ENCODE results near the gene DNASE2B. TPM values are rescaled to one million over a fixed set of nuclear protein-coding genes. Genes with fewer than 3 reads are reported as not detected.
A peak's percentile ranks its signal among the peaks of the same experiment; 100 is the strongest.

The DNASE2B gene, protein sequence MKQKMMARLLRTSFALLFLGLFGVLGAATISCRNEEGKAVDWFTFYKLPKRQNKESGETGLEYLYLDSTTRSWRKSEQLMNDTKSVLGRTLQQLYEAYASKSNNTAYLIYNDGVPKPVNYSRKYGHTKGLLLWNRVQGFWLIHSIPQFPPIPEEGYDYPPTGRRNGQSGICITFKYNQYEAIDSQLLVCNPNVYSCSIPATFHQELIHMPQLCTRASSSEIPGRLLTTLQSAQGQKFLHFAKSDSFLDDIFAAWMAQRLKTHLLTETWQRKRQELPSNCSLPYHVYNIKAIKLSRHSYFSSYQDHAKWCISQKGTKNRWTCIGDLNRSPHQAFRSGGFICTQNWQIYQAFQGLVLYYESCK
- polyA plus RNA-seq (ENCODE audit: low read depth in 6 of 6), result not detected

DNA sequence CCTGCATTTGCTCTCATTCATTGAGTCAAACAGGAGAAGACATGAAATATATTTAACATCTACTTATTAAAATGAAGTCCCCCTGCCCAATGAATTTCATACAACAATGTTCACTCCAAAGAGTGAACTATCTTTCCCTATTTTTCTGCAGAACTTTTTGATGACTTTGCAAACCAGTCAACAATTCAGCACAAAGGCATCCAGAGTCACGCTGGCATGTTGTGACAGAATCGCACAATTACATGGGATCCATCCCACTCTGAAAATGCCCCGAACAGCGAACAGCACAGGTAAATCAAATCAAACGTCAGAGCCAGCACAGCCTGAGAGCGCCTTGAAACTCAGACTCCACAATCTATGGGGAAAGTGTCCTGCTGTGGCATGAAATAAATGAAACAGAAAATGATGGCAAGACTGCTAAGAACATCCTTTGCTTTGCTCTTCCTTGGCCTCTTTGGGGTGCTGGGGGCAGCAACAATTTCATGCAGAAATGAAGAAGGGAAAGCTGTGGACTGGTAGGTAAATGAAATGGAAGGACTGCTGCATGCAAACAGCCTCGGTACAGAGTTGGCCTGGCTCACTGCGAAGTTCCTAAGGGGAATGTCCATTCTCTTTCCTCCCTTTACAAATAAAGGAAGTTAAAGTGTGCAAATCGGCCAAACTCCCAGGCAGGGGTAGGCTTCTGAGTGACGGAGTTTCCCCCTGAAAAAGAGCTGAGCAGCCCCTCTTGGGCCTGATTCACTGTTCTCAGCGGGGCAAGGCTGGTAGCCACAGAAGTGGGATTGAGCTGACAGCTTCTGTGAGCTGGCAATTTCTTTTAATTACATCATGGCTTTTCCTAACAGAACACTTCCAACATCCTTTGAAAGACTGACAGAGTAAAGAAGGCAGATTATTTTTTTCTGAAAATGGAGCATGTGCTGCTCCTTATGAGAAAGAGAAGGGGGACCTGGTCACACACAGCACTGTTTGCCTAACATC is at the start of gene DNASE2B:
DNASE2B (plus strand) TSS at position 310 of the 981 bp plus-strand sequence; CDS start at position 391, 81 bp downstream.
- Mint-ChIP-seq H3K36me3 (no peaks in the 10 kb centered on the region), H3K4me3 (no peak within 1 kb of the TSS), H3K27ac (no peak within 1 kb of the TSS), H3K9me3 (no peaks in the 10 kb centered on the region), H3K27me3 (no peaks in the 10 kb centered on the region), H3K4me1 (no peaks in the 10 kb centered on the region)
- DNase-seq, result no peak
- no peak for ATAC-seq (ENCODE audit: low read depth in 2 of 2)

- Mint-ChIP-seq H3K36me3 (no peaks in the 10 kb centered on the region), H3K27ac (no peak overlapping the region), H3K27me3 (no peaks in the 10 kb centered on the region), H3K4me1 (no peaks in the 10 kb centered on the region), H3K4me3 (peak overlapping the region in 1 of 8 donors; percentile 42), H3K9me3 (no peaks in the 10 kb centered on the region)
- ATAC-seq (ENCODE audit: low read depth in 2 of 2), result no peak
- DNase-seq, result no peak
Measured at GRCh38 chr1:84348759-84349158, 49.5 kb upstream of the DNASE2B start.

- no peaks in the 10 kb centered on the region for H3K4me1 Mint-ChIP-seq
- H3K36me3 Mint-ChIP-seq, result no peaks in the 10 kb centered on the region
- H3K9me3 Mint-ChIP-seq, result no peaks in the 10 kb centered on the region
- no peak for DNase-seq
- no peak overlapping the region for H3K4me3 Mint-ChIP-seq
- H3K27me3 Mint-ChIP-seq, result no peaks in the 10 kb centered on the region
- H3K27ac Mint-ChIP-seq, result no peak overlapping the region
- ATAC-seq (ENCODE audit: low read depth in 2 of 2), result no peak
Measured at GRCh38 chr1:84350104-84350503, 48.2 kb upstream of the DNASE2B start.

- no peak overlapping the region for H3K4me3 Mint-ChIP-seq
- no peaks in the 10 kb centered on the region for H3K4me1 Mint-ChIP-seq
- H3K27ac Mint-ChIP-seq, result no peak overlapping the region
- DNase-seq (no peak), ATAC-seq (ENCODE audit: low read depth in 2 of 2) (no peak)
- H3K36me3 Mint-ChIP-seq, result peaks cover 0 to 3% of the 10 kb centered on the region in 2 donors
- no peaks in the 10 kb centered on the region for H3K9me3 Mint-ChIP-seq
- no peaks in the 10 kb centered on the region for H3K27me3 Mint-ChIP-seq
Measured at GRCh38 chr1:84350550-84350949, 47.7 kb upstream of the DNASE2B start.

DNA sequence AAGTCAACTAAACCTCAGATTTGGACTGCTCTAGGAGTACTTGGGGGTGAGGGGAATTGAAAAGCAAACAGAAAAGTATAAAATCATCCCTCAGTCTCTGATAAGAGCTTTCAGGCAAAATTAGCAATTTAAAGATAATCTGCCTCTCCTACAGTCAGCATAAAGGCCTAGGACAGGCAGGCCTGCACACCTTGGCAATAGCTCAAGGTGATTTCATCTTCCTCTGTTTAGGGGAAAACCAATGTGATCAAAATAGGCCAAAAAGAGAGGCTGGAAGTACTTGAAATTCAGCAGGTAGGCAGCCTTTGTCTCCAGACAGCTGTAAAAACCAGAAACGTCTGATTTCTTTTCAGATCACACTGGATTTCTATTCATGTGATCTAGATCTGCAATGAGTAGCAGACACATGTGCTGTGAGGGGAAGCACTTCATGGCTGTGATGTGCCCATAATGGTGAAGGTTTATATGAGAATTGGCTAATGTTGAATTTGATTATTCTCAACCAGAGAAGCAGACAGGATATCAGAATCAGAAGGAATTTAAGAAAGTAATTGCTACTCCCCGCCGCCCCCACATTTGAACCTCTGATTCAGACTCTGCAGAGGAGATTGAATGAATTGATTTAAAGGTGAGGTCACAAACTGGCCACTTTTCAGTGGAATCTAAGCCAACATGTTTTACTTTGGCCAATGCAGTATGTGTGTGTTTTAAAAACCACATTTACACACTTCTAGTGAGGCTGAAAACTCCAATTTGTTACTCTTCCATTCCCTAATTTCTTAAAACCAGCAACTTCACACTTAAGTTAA is 45.8 kb upstream of the DNASE2B start:
- Mint-ChIP-seq H3K9me3 (peaks cover 0 to 6% (median 0%) of the 10 kb centered on the region in 7 donors), H3K36me3 (peaks cover 0 to 6% of the 10 kb centered on the region in 2 donors), H3K4me3 (no peak overlapping the region), H3K27ac (no peak overlapping the region), H3K4me1 (no peaks in the 10 kb centered on the region), H3K27me3 (no peaks in the 10 kb centered on the region)
- ATAC-seq (ENCODE audit: low read depth in 2 of 2) (no peak), DNase-seq (no peak)

DNA sequence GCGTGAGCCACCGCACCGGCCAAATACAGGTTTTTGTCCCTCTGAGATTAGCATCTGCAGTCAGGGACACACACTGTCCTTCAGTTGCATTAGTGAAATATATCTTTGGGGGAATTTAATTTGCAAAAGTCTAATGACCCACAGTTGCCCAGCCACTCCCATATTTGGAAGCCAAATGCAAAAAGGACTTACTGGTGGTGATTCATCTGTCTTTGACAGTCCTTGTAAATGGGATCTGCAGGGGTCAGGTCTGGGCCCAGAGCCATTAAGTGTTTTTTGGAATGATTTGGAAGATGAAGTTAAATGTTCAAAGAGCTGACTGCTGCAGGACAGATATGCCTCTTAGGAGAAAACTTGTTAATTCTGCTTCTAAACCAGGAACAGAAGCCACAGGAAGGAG is 44.6 kb upstream of the DNASE2B start:
- H3K9me3 Mint-ChIP-seq, result peaks cover 0 to 6% (median 0%) of the 10 kb centered on the region in 7 donors
- H3K4me1 Mint-ChIP-seq, result no peaks in the 10 kb centered on the region
- ATAC-seq (ENCODE audit: low read depth in 2 of 2) (no peak), DNase-seq (no peak)
- H3K27ac Mint-ChIP-seq, result no peak overlapping the region
- no peak overlapping the region for H3K4me3 Mint-ChIP-seq
- H3K36me3 Mint-ChIP-seq, result peaks cover 0 to 6% of the 10 kb centered on the region in 2 donors
- no peaks in the 10 kb centered on the region for H3K27me3 Mint-ChIP-seq

DNA sequence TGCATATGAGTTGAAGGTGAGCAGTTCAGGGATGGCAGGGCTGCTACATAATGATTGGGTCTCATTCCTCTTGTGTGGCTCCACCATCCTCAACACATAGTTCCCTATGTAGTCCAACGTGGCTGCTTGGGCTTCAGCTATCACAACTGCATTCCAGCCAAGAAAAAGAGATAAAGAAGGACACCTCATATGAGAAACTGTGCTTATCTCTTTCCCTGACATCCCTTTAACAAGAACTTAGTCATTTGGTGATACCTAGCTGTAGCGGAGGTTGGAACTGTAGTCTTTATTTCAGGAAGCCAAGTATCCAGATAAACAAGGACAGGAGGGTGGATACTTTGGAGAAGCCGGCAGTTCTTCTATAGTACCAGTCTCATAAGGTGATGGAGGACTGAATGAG is 42.7 kb upstream of the DNASE2B start:
- Mint-ChIP-seq H3K9me3 (peaks cover 0 to 6% (median 0%) of the 10 kb centered on the region in 7 donors), H3K4me3 (no peak overlapping the region), H3K27me3 (no peaks in the 10 kb centered on the region), H3K36me3 (peaks cover 0 to 6% of the 10 kb centered on the region in 2 donors), H3K27ac (no peak overlapping the region), H3K4me1 (no peaks in the 10 kb centered on the region)
- no peak for DNase-seq
- no peak for ATAC-seq (ENCODE audit: low read depth in 2 of 2)

GRCh38 chr1:84356881-84357280 is 41.4 kb upstream of the DNASE2B start:
- no peaks in the 10 kb centered on the region for H3K27me3 Mint-ChIP-seq
- peaks cover 0 to 6% of the 10 kb centered on the region in 2 donors for H3K36me3 Mint-ChIP-seq
- no peaks in the 10 kb centered on the region for H3K4me1 Mint-ChIP-seq
- DNase-seq (no peak), ATAC-seq (ENCODE audit: low read depth in 2 of 2) (no peak)
- H3K9me3 Mint-ChIP-seq, result peaks cover 0 to 6% (median 0%) of the 10 kb centered on the region in 7 donors
- no peak overlapping the region for H3K4me3 Mint-ChIP-seq
- H3K27ac Mint-ChIP-seq, result no peak overlapping the region

DNA sequence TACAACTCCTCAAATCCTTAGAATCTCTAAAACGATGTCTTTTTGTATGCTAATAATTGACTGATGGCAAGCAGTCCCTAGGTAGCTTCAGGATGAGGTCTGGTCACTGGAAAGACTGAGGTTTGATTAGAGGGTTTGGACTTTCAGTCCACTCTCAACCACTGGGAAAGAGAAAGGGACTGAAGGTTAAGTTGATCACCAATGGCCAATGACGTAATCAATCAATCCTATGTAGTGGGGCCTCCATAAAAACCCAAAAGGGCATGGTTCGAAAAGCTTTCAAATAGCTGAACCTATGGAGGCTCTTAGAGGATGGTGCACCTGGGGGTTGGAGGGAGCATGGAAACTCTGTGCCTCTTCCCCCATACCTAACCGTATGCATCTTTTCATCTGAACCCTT is 39.6 kb upstream of the DNASE2B start:
- H3K4me3 Mint-ChIP-seq, result no peak overlapping the region
- peaks cover 0 to 6% (median 0%) of the 10 kb centered on the region in 7 donors for H3K9me3 Mint-ChIP-seq
- ATAC-seq (ENCODE audit: low read depth in 2 of 2), result no peak
- DNase-seq, result no peak
- no peak overlapping the region for H3K27ac Mint-ChIP-seq
- peaks cover 0 to 6% of the 10 kb centered on the region in 2 donors for H3K36me3 Mint-ChIP-seq
- peaks cover 0 to 4% (median 3%) of the 10 kb centered on the region in 3 donors for H3K4me1 Mint-ChIP-seq
- H3K27me3 Mint-ChIP-seq, result no peaks in the 10 kb centered on the region

GRCh38 chr1:84360316-84360715 is 38.0 kb upstream of the DNASE2B start:
- peaks cover 0 to 6% of the 10 kb centered on the region in 2 donors for H3K36me3 Mint-ChIP-seq
- H3K27me3 Mint-ChIP-seq, result no peaks in the 10 kb centered on the region
- H3K9me3 Mint-ChIP-seq, result peaks cover 0 to 6% (median 0%) of the 10 kb centered on the region in 7 donors

GRCh38 chr1:84361796-84362195 is 36.5 kb upstream of the DNASE2B start:
- H3K27me3 Mint-ChIP-seq, result no peaks in the 10 kb centered on the region
- H3K36me3 Mint-ChIP-seq, result no peaks in the 10 kb centered on the region
- ATAC-seq (ENCODE audit: low read depth in 2 of 2) (no peak), DNase-seq (no peak)
- no peak overlapping the region for H3K4me3 Mint-ChIP-seq
- peaks cover 0 to 5% (median 0%) of the 10 kb centered on the region in 7 donors for H3K9me3 Mint-ChIP-seq
- H3K27ac Mint-ChIP-seq, result peak overlapping the region in 1 of 6 donors; percentile 36
- peaks cover 0 to 4% (median 3%) of the 10 kb centered on the region in 3 donors for H3K4me1 Mint-ChIP-seq

More at GRCh38 chr1:84360316-84360715, 38.0 kb upstream of the DNASE2B start:
- ATAC-seq (ENCODE audit: low read depth in 2 of 2) (no peak), DNase-seq (no peak)
- Mint-ChIP-seq H3K4me3 (no peak overlapping the region), H3K4me1 (peaks cover 0 to 4% (median 3%) of the 10 kb centered on the region in 3 donors), H3K27ac (peak overlapping the region in 1 of 6 donors; percentile 56)

- Mint-ChIP-seq H3K36me3 (no peaks in the 10 kb centered on the region), H3K27ac (peak overlapping the region in 1 of 6 donors; percentile 62), H3K27me3 (no peaks in the 10 kb centered on the region), H3K4me3 (no peak overlapping the region), H3K9me3 (peaks cover 0 to 1% (median 0%) of the 10 kb centered on the region in 7 donors), H3K4me1 (peaks cover 0 to 4% (median 3%) of the 10 kb centered on the region in 3 donors)
- no peak for ATAC-seq (ENCODE audit: low read depth in 2 of 2)
- no peak for DNase-seq
Measured at GRCh38 chr1:84363019-84363418, 35.3 kb upstream of the DNASE2B start.

DNA sequence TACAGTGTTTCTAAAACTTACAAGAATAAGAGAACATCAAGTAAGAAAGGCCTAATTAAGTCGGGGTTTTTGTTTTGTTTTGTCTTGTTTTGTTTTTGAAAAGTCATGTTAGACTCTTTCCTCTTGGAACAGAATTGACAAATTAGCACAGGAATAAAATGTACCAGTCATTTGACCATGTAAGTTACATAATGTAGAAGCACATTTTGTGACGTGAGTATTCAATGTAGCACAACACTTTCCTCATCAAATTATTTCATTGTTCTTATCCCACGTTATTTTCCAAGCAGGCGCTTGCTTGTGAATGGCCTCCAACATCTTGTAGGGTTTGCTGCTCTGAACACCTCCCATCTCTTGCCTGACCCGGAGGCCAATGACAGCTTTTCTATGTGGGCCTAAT is 34.7 kb upstream of the DNASE2B start:
- no peak for DNase-seq
- H3K27ac Mint-ChIP-seq, result no peak overlapping the region
- H3K4me3 Mint-ChIP-seq, result no peak overlapping the region
- peaks cover 0 to 1% (median 0%) of the 10 kb centered on the region in 7 donors for H3K9me3 Mint-ChIP-seq
- no peak for ATAC-seq (ENCODE audit: low read depth in 2 of 2)
- no peaks in the 10 kb centered on the region for H3K27me3 Mint-ChIP-seq
- no peaks in the 10 kb centered on the region for H3K36me3 Mint-ChIP-seq
- H3K4me1 Mint-ChIP-seq, result peaks cover 0 to 4% (median 3%) of the 10 kb centered on the region in 3 donors
